A673 (cell line): ENCODE data around the gene CCDC92.

Experiments
- CTCF ChIP-seq: fragments of 300-800, 200-600 bp; sonication (generic); conservative IDR thresholded peaks from 2 replicates; pipeline ENCODE4 v1.5.1; 2017; ENCODE audit warnings: low read depth, mild to moderate bottlenecking, antibody characterized with exemption, low read length, moderate library complexity, mixed read lengths
- EZH2 ChIP-seq: fragments of 200-600 bp; sonication (generic); IDR thresholded peaks from 2 replicates; pipeline ENCODE4 v1.6.1; 2017; ENCODE audit warnings: borderline replicate concordance, low read depth, mild to moderate bottlenecking, mixed read lengths, antibody characterized with exemption, low read length; ENCODE audit not compliant: poor library complexity, severe bottlenecking

- TF ChIP-seq CTCF (no peak), EZH2 (no peak)
These were observed 718 bp downstream of the CCDC92 start for GRCh38 chr12:123971770-123972456.
